Stimulated activated CD4-positive, alpha-beta T cell treated with anti-CD3 and anti-CD28 coated beads, Interleukin-4, amount 100 ng/mL, for 1 hour (primary cell): Measurements from ENCODE around the gene LEPR.

Experiments used
- DNase-seq: peaks from one replicate; pipeline ENCODE4 v3.0.0-alpha.2; 2020

LEPR gene

DNA sequence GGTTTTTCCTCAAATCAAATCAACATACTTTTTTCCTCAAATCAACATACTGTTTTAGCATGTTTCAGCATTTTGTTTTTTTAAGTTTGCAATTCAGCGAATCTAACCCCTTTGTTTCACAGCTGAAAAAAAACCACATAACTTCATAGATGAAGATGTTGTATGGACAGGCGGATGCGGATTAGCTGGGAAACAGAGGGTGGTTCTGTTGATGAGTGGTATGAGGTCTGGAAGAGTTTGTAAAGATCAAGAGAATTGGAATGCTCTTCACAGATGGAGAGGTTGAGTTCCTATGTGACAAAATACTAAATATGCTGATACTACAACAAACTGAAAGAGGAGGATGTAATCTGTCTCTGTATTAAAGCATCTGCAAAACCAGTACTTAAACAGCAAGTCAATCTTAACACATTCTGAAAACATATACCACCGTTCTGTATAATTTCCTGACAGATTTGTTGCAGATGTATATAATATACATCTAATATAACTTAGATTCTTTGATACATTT is 10.6 kb upstream of the LEPR start:
- DNase-seq: no peak

DNA sequence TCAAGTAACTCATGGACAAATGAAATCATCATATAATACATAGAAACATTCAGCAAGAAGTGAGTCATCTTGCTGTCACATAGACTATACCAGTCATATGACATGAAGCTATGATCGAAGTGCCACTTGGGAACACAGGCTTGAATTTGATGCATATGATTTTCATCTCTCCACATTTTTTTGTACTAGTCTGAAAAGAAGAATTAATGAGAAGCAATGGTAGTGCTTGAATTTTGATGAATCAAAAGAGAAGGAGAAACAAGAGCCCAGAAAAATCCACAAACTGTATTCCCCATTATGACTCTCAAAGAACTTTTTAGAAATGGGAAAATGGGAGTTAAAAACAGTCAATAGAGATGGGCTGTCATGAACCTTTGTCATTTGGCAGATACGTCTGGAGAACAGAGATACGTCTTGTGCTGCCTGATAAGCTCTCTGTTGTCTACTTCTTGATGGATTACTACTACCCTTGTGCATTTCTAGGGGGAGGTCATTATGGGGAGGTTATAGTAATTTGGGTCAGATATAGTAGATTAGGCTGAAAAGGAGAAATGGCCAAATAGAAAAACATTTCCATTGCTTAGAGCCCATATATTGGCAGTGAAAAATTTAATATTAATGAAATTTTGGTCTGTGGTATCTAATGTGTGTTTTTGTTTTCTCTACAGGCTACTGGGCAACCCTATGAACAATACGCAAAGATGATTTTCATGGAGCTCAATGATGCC is 8.0 kb upstream of the LEPR start:
- no peak for DNase-seq

DNA sequence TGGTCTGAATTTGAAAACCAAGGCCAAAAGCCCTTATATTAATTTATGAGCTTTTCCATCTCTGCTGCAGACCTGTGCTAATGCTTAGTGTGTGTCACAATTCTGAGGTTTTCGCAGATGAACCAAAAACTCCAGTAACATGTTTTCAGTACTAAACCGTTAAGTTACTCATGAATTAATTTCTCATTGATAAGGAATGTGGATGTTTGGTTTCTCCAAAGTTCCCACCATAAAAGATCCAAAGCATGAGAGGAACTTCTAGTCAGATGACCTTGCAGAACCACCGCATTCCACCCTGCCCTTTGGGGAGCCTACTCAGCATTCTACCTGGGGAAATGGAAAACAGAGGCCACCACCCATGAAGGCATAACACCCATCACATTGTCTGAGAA is 7.5 kb upstream of the LEPR start:
- DNase-seq: no peak

DNA sequence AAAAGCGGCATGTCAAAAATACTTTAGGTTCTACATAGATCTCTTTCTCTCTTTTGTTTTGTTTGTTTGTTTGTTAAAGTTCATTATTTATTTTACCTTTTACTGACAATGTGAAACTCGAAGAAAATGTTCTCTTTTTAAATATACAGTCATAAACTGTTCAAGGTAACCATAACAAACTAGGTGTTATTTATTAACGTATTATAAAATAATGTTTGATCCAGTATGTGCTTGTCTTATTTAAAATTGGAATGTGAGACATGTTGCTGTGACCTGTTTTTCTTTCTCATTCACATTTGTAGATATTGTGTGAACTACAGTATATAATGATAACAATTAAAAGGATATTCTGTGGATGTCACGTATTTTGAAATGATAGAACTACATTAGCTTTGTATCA is 5.9 kb upstream of the LEPR start:
- no peak for DNase-seq

DNA sequence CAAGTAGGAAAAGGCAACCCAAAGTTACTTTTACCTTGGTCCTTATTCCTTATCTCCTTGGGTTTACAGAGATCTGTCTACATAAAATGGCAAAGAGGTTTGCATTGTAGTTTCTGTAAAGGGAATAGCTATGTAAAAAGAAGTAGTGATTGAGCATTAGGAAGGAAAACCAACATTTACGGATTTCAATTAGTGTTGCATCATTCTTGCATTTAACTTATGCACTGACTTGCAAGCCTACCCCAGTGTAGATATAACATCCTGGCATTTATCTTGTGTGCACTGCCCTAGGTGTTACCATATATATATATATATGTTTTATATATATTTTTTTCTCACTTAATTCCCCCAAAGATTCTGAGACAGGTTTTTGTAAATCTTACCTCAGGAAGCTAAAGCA is 3.7 kb upstream of the LEPR start:
- DNase-seq: no peak

DNA sequence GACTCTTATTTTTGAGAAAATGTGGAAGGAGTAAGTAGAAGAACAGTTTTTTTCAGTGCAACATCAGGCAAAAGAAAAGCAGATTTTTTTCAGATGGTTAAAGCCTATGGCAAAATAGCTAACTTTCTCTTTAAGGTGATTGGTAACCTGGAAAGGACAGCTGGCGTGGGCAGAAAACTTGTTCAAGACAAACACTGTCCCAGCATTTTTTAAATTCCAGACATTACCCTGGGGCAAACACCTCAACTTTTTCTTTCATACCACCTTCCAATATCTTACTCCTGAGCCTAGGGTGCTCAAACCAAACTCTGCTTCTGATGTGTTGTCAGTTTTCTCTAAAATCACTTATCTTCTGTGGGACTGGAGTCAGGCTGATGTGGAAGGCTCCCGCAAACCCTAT is 2.7 kb upstream of the LEPR start:
- DNase-seq: no peak

DNA sequence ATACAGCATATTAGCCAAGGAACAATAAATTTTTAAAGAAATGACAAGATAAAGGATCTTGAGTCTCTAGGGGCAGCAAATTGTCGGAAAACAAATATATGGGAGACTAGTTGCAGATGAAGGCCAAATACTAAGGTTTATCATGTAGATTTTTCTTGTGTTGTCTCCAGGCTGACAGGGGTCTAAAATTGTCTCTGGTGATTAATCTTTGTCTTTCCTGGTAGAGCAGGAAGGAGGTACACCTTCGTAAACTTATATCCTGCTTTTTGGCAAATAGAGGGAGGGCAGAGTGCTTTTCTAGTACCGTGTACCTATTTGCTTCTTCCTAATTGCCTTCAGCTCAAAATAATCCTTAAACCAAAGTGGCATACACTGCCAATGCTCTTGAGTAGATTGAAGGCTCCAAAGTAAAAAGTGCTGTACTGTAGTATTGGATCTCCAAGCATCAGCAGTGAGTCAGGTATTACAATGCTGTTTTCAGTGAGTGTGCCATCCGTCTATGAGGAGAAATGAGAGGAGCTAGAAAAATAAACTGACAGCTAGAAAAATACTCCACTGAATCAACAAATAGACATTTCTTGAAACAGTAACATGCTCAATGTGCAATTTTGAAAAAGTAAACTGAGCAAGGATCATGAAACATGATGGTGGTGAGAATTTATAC is 1.8 kb upstream of the LEPR start:
- DNase-seq: no peak

DNA sequence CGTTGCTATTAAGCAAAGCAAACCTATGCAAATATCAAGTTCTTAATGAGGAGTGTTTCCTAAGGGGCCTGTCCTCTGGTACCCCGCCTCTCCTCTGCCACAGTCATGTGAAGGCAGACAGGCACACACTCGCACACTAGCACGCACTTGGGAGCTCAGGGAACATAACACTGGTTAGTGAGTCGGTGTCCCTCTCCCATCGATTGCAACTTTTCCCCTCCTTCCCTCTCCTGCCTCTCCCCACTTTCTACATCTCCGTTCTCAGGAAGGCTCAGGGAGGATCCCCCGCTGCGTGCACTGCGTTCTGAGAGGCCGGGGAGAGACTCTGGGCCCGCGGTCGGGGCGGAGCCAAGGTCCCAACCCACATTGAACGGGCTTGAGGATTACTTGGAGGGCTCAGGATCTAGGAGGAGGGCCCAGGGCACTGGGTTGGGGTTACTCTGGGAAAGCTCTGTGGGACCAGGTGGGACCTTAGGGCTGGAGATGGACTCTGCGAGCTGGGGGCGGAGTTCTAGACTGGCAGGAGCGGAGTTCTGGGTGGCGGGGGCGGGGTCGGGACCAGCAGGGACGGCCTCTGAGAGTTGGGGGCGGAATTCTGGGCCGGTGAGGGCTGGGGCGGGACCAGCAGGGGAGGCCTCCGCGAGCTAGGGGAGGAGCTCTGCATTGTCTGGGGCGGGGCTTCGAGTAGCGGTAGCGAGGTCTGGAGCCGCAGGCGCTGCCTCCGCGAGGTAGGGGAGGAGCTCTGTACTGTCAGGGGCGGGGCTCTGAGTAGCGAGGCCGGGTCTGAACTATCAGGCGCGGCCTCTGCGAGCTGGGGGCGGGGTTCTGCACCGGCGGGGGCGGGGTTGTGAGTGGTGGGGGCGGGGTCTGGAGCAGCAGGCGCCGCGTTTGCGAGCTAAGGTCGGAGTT is 533 bp upstream of the LEPR start:
- peak; percentile 97 for DNase-seq

DNA sequence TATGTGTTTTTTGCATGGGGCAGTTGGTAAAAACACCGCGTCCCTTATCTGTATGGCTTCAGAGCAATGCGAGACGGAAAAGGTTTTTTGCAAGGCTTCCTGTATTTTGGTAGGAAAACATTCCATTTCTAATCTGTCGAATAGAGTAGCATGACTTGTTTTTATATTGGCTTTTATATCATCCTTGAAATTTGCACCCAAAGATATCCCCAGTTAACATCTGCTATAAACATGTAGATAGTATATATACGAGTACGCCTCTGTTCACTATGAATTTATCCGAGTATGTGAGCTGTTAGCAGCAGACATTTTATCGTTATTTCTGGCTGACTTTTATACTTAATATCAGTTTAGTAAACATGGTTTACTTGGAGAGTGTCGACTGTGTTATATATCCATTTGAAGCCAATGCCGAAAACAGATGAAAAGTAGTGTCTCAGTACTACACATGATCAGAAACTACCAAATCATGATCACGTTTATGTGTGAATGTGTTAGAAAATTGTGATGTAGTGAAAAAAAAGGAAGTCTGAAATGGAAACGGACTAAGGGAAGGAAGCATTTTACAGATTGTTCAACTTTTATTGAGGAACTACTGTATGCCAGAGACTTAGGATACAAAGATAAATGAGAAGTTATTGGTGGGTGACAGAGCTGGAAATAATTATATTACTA is 1.0 kb downstream of the LEPR start:
- DNase-seq: no peak

DNA sequence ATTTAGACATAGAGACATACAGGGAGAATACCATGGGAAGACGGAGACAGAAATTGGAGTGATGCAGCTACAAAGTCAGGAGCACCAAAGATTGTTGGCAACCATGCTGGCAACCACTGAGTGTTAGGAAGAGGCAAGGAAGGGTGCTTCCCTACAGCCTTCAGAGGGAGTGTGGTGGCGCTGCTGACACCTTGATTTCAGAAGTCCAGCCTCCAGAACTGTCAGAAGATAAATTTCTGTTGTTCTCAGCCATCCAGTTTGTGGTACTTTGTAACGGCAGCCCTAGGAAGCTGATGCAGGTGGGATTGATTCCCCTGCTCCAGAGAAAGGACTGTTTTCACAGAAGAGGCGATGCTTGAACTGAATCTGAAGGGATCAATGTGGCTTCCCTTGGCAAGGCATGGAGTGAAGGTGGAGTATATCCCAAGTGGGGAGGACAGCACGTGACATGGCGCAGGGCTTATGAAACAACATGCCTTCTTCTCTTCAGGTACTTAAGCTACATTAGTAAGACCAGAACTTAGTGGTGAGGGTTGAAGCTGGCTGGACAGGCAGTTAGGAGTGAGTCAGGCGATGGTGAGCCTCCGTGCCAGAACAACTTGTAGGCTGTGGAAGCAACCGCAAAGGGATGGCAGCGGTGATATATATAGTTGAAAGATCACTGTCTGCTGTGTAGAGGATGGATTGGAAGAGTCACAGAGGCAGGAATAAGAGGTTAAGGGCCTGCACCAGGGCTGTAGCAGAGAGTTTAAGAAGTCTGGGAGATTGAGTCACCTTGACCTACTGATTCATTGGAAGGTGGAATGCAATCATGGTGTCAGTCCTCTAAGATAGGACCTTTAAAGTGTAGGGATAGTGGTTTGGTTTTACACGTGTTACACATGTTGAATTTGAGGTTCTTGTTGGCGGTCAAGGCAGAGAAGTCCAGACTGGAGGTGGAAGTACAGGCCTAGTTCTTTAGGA is 2.1 kb downstream of the LEPR start:
- DNase-seq: no peak

DNA sequence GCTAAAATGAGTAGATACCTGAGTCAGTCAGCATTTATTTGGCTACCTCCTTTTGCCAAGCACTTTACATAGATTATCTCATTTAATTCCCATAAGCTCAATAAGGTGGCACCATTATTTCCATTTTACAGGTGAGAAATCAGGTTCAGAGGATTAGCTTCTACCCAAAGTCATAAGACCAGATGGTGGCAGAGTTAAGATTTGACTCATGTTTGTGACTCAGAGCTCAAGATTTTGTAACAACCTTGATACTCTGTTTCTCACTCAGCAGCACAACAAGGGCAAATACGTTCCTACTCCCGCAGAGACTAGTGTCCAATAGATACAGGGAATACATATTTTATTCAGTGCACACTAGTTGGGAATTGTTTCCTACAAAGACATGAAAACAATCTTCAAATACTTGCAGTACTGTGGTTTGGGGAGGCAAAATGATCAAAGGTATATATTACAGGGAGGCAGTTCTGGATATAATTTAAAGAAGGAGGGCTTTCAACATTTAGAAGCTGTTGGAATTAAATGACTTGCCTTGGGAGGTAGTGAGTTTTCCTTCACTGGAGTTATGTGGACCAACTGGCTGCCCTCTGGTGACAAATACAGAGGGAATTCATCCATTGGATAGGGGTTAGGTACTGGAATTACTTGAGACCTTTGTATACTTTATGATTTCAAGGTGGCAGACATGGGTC is 3.6 kb downstream of the LEPR start:
- no peak for DNase-seq

DNA sequence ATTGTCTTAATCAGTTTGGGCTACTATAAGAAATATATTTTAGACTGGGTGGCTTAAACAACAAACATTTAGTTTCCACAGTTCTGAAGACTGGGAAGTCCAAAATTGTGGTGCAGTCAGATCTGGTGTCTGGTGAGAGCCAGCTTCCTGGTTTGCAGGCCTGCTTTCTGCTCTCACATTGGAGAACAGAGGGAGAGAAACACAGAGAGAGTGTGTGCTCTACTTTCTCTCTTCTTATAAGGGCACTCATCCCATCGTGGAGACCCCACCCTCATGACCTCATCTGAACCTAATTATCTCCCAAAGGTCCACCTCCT is 4.1 kb downstream of the LEPR start:
- no peak for DNase-seq

DNA sequence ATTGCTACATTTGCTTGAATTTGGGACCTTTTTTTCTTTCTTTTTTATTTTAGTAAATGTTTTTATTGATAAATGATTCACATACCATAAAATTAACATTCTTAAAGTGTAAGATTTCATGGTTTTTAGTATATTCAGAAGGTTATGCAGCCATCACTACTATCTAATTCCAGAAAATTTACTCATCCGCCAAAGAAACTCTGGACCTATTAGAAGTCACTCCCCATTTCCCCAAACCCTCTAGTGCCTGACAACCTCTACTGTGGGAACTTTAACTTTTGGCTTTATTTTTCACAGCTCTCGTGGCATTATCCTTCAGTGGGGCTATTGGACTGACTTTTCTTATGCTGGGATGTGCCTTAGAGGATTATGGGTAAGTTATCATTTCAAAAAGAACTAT is 4.5 kb downstream of the LEPR start:
- no peak for DNase-seq

DNA sequence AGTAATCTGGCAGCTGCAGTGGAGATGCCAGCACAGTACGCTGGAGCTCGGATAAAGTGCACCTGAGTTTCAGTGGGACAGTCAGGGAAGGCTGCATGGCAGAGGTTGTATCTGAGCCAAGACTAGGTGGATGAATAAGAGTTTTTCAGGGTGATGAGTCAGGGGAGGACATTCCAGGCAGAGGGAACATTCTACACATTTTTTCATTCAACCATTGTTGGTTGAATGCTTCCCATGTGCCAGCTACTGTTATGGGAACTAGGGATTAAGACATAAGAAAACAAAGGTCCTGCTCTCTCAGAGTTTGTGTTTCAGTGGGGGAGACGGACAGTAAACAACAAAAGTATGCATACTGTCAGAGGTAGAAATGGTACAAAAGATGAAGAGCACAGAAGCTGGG is 5.2 kb downstream of the LEPR start:
- no peak for DNase-seq

DNA sequence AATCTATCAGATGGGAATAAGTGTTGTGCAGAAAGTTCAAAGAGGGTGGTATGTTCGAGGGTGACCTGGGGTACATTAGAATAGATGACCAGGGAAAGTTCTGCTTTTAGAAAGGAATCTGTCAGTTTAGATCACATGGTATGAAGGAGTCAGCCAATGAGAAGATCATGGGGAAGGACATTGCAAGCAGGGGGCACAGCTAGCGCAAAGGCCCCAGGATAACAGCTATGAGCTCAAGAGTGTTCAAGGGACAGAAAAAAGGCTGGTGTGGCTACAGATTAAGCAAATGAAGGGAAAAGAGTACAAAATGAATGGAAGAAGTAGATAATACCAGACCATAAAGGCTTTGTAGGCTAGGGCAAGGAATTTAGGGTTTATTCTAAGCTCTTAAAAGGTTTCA is 8.6 kb downstream of the LEPR start:
- no peak for DNase-seq

DNA sequence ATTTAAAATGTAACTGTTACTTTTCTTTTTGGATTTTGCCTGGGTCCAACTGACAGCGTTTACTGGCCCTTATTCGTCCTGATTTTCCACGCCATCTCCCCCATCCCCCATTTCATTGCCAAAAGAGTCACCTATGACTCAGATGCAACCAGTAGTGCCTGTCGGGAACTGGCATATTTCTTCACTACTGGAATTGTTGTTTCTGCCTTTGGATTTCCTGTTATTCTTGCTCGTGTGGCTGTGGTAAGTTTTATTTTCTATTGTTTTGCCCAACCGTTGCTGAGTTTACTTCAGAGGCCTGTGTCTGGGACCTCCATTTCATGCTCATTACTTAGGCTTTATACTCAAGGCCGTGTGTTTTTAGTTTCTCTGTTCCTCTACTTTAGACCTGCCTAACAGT is 9.3 kb downstream of the LEPR start:
- DNase-seq: no peak

DNA sequence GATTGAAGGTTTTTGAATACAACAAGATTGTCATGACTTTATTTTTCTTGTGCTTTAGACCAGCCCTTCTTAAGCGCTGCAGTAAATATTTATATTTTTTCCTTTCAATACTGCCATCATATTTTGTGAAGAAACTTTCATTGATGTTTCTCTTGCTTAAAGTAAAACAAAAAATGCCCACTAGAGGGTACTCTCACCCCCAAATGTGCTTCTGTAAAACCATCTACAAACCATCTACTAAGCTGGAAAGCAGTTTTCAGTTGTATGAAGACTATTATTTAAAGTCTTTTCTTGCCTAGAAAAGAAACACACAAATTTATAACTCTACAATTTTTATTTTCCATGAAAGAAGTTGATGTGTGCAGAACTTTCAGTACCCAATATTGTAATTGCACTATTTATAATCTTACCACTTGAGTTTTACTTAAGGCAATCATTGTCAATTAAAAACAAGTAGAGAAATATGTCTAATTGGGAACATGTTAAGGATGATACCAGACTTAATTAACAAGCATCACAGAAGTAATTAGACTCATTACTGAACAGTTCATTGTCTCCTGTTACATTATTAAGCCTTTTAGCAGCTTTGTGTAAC is 10.7 kb downstream of the LEPR start:
- no peak for DNase-seq

DNA sequence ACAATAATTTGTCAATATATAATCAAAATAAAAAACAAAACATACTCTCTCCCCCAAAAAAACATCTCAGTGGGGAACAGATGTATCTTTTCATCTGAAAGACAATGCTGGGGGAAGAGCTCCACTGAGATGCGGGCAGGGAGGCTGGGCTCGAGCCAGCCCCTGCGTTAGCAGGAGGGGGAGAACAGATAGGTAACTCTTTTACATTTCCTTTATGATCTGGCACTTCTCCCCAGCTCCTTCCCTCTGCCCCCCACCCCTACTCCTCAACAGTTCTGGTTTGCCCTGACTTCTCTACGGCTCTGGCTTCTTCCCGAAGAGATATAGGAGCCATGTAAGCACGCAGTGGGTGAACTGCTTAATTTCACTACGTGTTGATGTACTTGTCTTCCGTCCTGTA is 12.4 kb downstream of the LEPR start:
- no peak for DNase-seq

DNA sequence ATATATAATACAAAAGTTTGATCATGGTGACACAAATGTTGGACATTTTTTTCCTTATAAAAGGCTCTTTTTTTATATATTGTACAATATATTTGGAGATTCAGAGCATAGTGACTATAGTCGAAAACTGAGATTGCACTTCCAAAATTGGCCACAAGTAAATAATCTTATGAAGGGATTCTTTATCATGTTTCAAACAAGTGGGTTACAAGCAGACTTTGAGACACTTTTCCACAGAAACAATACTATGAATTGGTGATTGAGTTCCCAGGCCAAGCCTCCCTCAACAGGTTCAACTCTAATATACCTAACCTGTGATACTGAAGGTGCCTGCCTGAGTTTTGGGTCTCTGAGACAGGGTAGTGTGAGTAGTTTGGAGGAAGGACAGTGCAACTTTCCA is 13.8 kb downstream of the LEPR start:
- no peak for DNase-seq

DNA sequence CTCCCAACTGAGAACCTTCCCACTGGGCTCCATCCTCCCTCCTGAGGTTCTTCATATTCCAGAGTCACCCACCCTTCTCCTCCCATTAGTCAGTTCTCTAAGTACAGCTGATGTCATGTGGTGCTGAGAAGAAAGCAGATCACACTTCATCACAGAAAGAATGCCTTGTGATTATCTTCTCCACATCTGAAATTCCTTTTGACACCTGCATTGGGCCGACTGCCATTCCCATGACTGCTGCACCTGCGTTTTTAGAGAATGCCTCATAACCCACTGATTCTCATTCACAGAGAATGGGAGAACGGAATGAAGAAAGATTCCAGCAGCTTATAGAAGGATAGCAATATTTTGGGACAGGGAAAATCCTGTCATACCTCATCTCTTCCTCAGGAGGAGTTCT is 14.3 kb downstream of the LEPR start:
- DNase-seq: no peak

DNA sequence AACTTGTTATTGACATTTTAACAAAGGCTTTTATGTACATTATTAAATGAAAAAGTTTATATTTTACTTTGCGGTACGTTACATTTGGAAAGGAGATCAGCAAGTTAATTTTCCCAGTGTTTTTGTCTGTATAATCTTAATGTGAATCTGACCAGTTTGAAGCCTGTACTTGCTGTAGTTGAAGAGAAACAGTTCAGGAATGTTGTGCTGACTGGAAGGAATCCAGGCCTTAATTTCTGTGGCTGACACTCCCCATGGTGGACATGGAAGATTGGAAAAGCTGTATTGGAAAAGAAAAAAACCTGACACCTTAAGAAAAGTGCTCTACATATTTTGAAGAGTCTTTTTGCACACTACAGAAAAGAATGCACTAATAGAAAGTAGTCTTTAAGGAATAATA is 15.5 kb downstream of the LEPR start:
- no peak for DNase-seq
